CD4-positive, alpha-beta T cell (primary cell): ENCODE results near the gene TARS2. TPM values are rescaled to one million over a fixed set of nuclear protein-coding genes. Genes with fewer than 3 reads are reported as not detected.

ENCODE experiments used
- ATAC-seq: fragments of 200-7000 bp; cut with Tn5 transposase; one replicate; pipeline ENCODE4 v1.10.0; 2022; ENCODE audit warnings: mild to moderate bottlenecking; ENCODE audit not compliant: poor library complexity
- CTCF ChIA-PET: fragments of 350-600 bp; sonication (Branson Sonifier 250); formaldehyde crosslinking; loops from one replicate; lab custom pipeline; 2021; ENCODE audit warnings: antibody characterized with exemption, inconsistent platforms; lab: Charles Lee
- POLR2A ChIA-PET: fragments of 350-600 bp; sonication (Branson Sonifier 250); formaldehyde crosslinking; loops from one replicate; lab custom pipeline; 2021; ENCODE audit warnings: antibody characterized with exemption, inconsistent platforms; lab: Charles Lee
- DNase-seq, 14 experiments: peaks; one replicate each; pipeline ENCODE4 v3.0.0-alpha.2; 2013 to 2020; ENCODE audit warnings: mixed read lengths in 2 of 14
- H3K27ac ChIP-seq, 2 donors: one replicate each; pipeline versions ENCODE4 v1.5.1 to v1.7.0; 2013; ENCODE audit warnings: low read length in 2 of 2, low read depth in 1 of 2, mild to moderate bottlenecking in 1 of 2
- H3K27me3 ChIP-seq, 2 experiments: 1 replicate in 1 of 2; 2 replicates in 1 of 2; pipeline versions ENCODE4 v1.6.1 to v1.7.0; 2013; ENCODE audit warnings: low read length in 2 of 2, control low read depth in 1 of 2, mild to moderate bottlenecking in 1 of 2, moderate library complexity in 1 of 2; ENCODE audit not compliant: insufficient read depth in 2 of 2, control insufficient read depth in 1 of 2
- H3K36me3 ChIP-seq: one replicate; pipeline ENCODE4 v1.6.1; 2013; ENCODE audit warnings: low read length, control low read depth; ENCODE audit not compliant: insufficient read depth
- H3K4me1 ChIP-seq: one replicate; pipeline ENCODE4 v1.6.1; 2013; ENCODE audit warnings: low read length, control low read depth; ENCODE audit not compliant: insufficient read depth
- H3K4me3 ChIP-seq: one replicate; pipeline ENCODE4 v1.5.1; 2013; ENCODE audit warnings: mild to moderate bottlenecking, low read length, moderate library complexity
- H3K9me3 ChIP-seq, 2 experiments: 1 replicate in 1 of 2; 2 replicates in 1 of 2; pipeline versions ENCODE4 v1.6.1 to v1.7.0; 2013; ENCODE audit warnings: low read length in 2 of 2, mild to moderate bottlenecking in 2 of 2, control low read depth in 1 of 2, moderate library complexity in 1 of 2; ENCODE audit not compliant: control insufficient read depth in 1 of 2, insufficient read depth in 1 of 2
- H3K27ac Mint-ChIP-seq: one replicate; pipeline ENCODE4 v1.8.0; 2020; ENCODE audit warnings: mixed read lengths
- H3K27me3 Mint-ChIP-seq: one replicate; pipeline ENCODE4 v1.8.0; 2021; ENCODE audit warnings: mixed read lengths
- H3K36me3 Mint-ChIP-seq: one replicate; pipeline ENCODE4 v1.8.0; 2021; ENCODE audit warnings: low read depth, mixed read lengths
- H3K4me1 Mint-ChIP-seq: one replicate; pipeline ENCODE4 v1.8.0; 2021; ENCODE audit warnings: low read depth, mixed read lengths
- H3K4me3 Mint-ChIP-seq: one replicate; pipeline ENCODE4 v1.8.0; 2020; ENCODE audit warnings: mild to moderate bottlenecking, mixed read lengths
- H3K9me3 Mint-ChIP-seq: one replicate; pipeline ENCODE4 v1.8.0; 2020; ENCODE audit warnings: mixed read lengths
- intact Hi-C, 2 experiments: fragments of 100-400 bp; cut with DNase I in 1 of 2; cut with micrococcal nuclease in 1 of 2; formaldehyde crosslinking; loops; one replicate each; pipeline versions ENCODE4 v1.15.1 to v1.9.0; 2023 to 2025; cut with DNase I, micrococcal nuclease
- total RNA-seq, 174 experiments: library from RNA in 2 of 174; stranded (reverse) in 2 of 174; gene quantifications; one replicate each; pipeline ENCODE4 v1.2.3 and lab custom pipeline; 2021 to 2026
- TF ChIP-seq, protein P1 (sequence below): fragments of 200-600 bp; IDR thresholded peaks from one replicate; pipeline ENCODE4 v1.8.0; 2022; ENCODE audit warnings: antibody characterized with exemption, mild to moderate bottlenecking

The TARS2 gene
- total RNA-seq, 2 experiments from 2014 or later: 22.8 to 25.3 TPM

DNA sequence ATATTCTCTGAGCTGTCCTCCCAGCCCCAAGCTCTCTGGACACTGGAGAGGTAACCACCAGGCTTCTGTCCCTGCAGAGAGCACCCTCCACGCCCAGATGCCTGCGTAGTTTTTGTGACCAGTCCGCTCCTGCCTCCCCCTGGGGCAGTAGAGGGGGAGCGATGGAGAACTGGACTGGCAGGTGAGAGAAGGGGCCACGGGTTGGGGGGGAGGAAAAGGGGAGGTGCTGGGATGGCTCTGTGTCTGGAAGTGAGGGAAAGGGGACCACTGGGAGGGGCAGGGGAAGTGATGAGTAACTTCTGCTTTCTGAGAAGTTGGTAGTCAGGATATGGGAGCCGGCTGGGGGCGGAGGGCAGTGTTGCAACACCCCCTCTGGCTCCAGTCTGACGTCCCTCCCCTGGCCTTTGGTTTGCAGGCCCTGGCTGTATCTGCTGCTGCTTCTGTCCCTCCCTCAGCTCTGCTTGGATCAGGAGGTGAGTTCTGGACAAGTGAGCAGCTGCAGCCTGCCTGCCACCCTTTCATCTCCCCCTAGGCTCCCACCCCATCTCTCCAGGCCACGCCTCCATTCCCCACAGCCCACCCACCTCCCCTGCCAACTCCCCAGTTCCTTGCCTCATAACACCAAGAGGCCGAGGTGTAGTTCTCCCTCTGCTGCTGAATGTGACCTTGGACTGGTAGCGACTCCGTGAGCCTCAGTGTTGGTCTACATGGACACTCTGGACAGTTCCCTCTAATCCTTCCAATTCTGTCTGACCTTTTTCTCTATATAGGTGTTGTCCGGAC, 65.1 kb downstream of the TARS2 start:
- H3K36me3 Mint-ChIP-seq: peaks cover 4% of the 10 kb centered on the region
- POLR2A ChIA-PET: interaction anchor here (0.9 to 1.8 kb wide), 4 partner anchors 8 to 77 kb away, joined by 3 to 10 read pairs (median 6); partner anchors contain the start of genes ENSA and MCL1
- ATAC-seq (no peak), DNase-seq (peak in 3 of 14 experiments; percentile 34 to 72 (median 67))
- Histone ChIP-seq H3K36me3 (peaks cover 3% of the 10 kb centered on the region), H3K27ac (no peak overlapping the region), H3K27me3 (peaks cover 3 to 5% of the 10 kb centered on the region in 2 experiments), H3K4me1 (peaks cover 41% of the 10 kb centered on the region), H3K9me3 (no peaks in the 10 kb centered on the region), H3K4me3 (no peak overlapping the region)
- H3K4me1 Mint-ChIP-seq: peaks cover 23% of the 10 kb centered on the region
- intact Hi-C loops: no loop called here
- TF ChIP-seq, protein P1, sequence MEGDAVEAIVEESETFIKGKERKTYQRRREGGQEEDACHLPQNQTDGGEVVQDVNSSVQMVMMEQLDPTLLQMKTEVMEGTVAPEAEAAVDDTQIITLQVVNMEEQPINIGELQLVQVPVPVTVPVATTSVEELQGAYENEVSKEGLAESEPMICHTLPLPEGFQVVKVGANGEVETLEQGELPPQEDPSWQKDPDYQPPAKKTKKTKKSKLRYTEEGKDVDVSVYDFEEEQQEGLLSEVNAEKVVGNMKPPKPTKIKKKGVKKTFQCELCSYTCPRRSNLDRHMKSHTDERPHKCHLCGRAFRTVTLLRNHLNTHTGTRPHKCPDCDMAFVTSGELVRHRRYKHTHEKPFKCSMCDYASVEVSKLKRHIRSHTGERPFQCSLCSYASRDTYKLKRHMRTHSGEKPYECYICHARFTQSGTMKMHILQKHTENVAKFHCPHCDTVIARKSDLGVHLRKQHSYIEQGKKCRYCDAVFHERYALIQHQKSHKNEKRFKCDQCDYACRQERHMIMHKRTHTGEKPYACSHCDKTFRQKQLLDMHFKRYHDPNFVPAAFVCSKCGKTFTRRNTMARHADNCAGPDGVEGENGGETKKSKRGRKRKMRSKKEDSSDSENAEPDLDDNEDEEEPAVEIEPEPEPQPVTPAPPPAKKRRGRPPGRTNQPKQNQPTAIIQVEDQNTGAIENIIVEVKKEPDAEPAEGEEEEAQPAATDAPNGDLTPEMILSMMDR: no peak
- CTCF ChIA-PET: interaction anchor here (0.7 to 2.3 kb wide), 4 partner anchors 7 to 226 kb away, joined by 3 to 8 read pairs (median 5); no protein-coding TSS in a partner anchor
- H3K4me3 Mint-ChIP-seq: peak overlapping the region; percentile 48
- no peaks in the 10 kb centered on the region for H3K9me3 Mint-ChIP-seq
- H3K27me3 Mint-ChIP-seq: peaks cover 18% of the 10 kb centered on the region
- no peak overlapping the region for H3K27ac Mint-ChIP-seq

DNA sequence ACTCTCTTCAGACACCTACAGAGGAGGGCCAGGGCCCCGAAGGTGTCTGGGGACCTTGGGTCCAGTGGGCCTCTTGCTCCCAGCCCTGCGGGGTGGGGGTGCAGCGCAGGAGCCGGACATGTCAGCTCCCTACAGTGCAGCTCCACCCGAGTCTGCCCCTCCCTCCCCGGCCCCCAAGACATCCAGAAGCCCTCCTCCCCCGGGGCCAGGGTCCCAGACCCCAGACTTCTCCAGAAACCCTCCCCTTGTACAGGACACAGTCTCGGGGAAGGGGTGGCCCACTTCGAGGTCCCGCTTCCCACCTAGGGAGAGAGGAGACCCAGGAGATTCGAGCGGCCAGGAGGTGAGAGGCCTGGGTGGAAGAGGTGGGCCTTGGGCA, 65.7 kb downstream of the TARS2 start:
- H3K36me3 Mint-ChIP-seq: peaks cover 4% of the 10 kb centered on the region
- Histone ChIP-seq H3K9me3 (no peaks in the 10 kb centered on the region), H3K4me1 (peaks cover 43% of the 10 kb centered on the region), H3K27me3 (peaks cover 3 to 5% of the 10 kb centered on the region in 2 experiments), H3K36me3 (peaks cover 8% of the 10 kb centered on the region), H3K27ac (no peak overlapping the region), H3K4me3 (no peak overlapping the region)
- intact Hi-C loops: no loop called here
- peaks cover 18% of the 10 kb centered on the region for H3K27me3 Mint-ChIP-seq
- ChIA-PET CTCF (interaction anchor here (1.1 kb wide), 1 partner anchor 20 kb away, joined by 3 read pairs; no protein-coding TSS in a partner anchor), POLR2A (interaction anchor here (1.3 kb wide), 1 partner anchor 26 kb away, joined by 9 read pairs; the partner anchor contains the start of gene MCL1)
- TF ChIP-seq, protein P1: no peak
- no peaks in the 10 kb centered on the region for H3K9me3 Mint-ChIP-seq
- no peak overlapping the region for H3K4me3 Mint-ChIP-seq
- H3K4me1 Mint-ChIP-seq: peaks cover 23% of the 10 kb centered on the region
- no peak overlapping the region for H3K27ac Mint-ChIP-seq
- DNase-seq (no peak), ATAC-seq (no peak)

DNA sequence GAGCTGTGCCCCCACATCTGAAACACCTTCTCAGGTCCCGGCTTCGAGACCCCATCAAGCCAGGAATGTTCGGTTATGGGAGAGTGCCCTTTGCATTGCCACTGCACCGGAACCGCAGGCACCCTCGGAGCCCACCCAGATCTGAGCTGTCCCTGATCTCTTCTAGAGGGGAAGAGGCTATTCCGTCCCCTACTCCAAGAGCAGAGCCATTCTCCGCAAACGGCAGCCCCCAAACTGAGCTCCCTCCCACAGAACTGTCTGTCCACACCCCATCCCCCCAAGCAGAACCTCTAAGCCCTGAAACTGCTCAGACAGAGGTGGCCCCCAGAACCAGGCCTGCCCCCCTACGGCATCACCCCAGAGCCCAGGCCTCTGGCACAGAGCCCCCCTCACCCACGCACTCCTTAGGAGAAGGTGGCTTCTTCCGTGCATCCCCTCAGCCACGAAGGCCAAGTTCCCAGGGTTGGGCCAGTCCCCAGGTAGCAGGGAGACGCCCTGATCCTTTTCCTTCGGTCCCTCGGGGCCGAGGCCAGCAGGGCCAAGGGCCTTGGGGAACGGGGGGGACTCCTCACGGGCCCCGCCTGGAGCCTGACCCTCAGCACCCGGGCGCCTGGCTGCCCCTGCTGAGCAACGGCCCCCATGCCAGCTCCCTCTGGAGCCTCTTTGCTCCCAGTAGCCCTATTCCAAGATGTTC, 66.3 kb downstream of the TARS2 start:
- Histone ChIP-seq H3K4me1 (peaks cover 44% of the 10 kb centered on the region), H3K36me3 (peaks cover 14% of the 10 kb centered on the region), H3K4me3 (no peak overlapping the region), H3K9me3 (no peaks in the 10 kb centered on the region), H3K27me3 (peaks cover under 1 to 5% of the 10 kb centered on the region in 2 experiments), H3K27ac (no peak overlapping the region)
- Mint-ChIP-seq H3K9me3 (no peaks in the 10 kb centered on the region), H3K27me3 (peaks cover 13% of the 10 kb centered on the region), H3K4me3 (no peak overlapping the region), H3K4me1 (peaks cover 20% of the 10 kb centered on the region), H3K36me3 (peaks cover 4% of the 10 kb centered on the region), H3K27ac (no peak overlapping the region)
- intact Hi-C loops: no loop called here
- DNase-seq: peak in 1 of 14 experiments; percentile 33
- TF ChIP-seq, protein P1: no peak
- ChIA-PET CTCF (no interaction called here), POLR2A (interaction anchor here (1.3 kb wide), 1 partner anchor 25 kb away, joined by 9 read pairs; the partner anchor contains the start of gene MCL1)
- no peak for ATAC-seq
